Thoracic aorta (tissue), 2 donors: ENCODE measurements around the gene PPFIBP2. TPM values are rescaled to one million over a fixed set of nuclear protein-coding genes. Genes with fewer than 3 reads are reported as not detected.

ENCODE experiments used
- ATAC-seq: fragments of 150-250 bp; one replicate; pipeline ENCODE4 v1.8.0; 2017; ENCODE audit warnings: low read depth; ENCODE audit not compliant: insufficient number of reproducible peaks, low FRiP score
- DNase-seq: peaks from one replicate; pipeline ENCODE4 v3.0.0-alpha.2; 2020; ENCODE audit warnings: low spot score
- H3K27ac ChIP-seq, 2 donors: fragments of 200-600 bp; sonication (generic); 1 replicate in 1 of 2; 2 replicates in 1 of 2; pipeline ENCODE4 v1.5.1; 2016; ENCODE audit warnings: mild to moderate bottlenecking in 2 of 2, moderate library complexity in 2 of 2
- H3K27me3 ChIP-seq: fragments of 200-600 bp; sonication (generic); replicated peaks from 2 replicates; pipeline ENCODE4 v1.6.0; 2016; ENCODE audit warnings: mild to moderate bottlenecking; ENCODE audit not compliant: insufficient read depth
- H3K36me3 ChIP-seq: fragments of 200-600 bp; sonication (generic); one replicate; pipeline ENCODE4 v1.5.1; 2016
- H3K4me1 ChIP-seq, 2 donors: fragments of 200-600 bp; sonication (generic); 1 replicate in 1 of 2; 2 replicates in 1 of 2; pipeline versions ENCODE4 v1.5.1 to v1.6.0; 2016; ENCODE audit warnings: low read depth in 2 of 2, mild to moderate bottlenecking in 1 of 2; ENCODE audit not compliant: control insufficient read depth in 1 of 2
- H3K4me3 ChIP-seq: fragments of 200-600 bp; sonication (generic); 2 replicates; pipeline ENCODE4 v1.5.1; 2016; ENCODE audit warnings: mild to moderate bottlenecking
- H3K9me3 ChIP-seq: fragments of 200-600 bp; sonication (generic); 2 replicates; pipeline ENCODE4 v1.5.1; 2016
- CTCF ChIP-seq: fragments of 200-600 bp; sonication (generic); IDR thresholded peaks from one replicate; pipeline ENCODE4 v1.5.1; 2019; ENCODE audit warnings: antibody characterized with exemption
- total RNA-seq, 2 donors: library from RNA; depleted of rRNA; stranded (reverse); fragments of >200 nt; gene quantifications; one replicate each; pipeline versions ENCODE4 v1.1.0 to v1.2.3, GENCODE V29; 2016

PPFIBP2 gene
- total RNA-seq, 2 donors from 2014 or later = 43.5 to 48.9 TPM

GRCh38 chr11:7543302-7543701, 29.5 kb downstream of the PPFIBP2 start:
- TF ChIP-seq CTCF = no peak
- no peaks in the 10 kb centered on the region for H3K9me3 ChIP-seq
- no peak for ATAC-seq

GRCh38 chr11:7544021-7544420, 30.2 kb downstream of the PPFIBP2 start:
- DNase-seq = no peak
- H3K36me3 ChIP-seq = no peaks in the 10 kb centered on the region
- H3K27me3 ChIP-seq = no peaks in the 10 kb centered on the region
- H3K9me3 ChIP-seq = no peaks in the 10 kb centered on the region
- H3K4me1 ChIP-seq = no peaks in the 10 kb centered on the region
- ATAC-seq = no peak
- no peak overlapping the region for H3K4me3 ChIP-seq
- no peak for TF ChIP-seq CTCF
- H3K27ac ChIP-seq = no peak overlapping the region

More at GRCh38 chr11:7543302-7543701, 29.5 kb downstream of the PPFIBP2 start:
- H3K4me3 ChIP-seq = no peak overlapping the region
- H3K36me3 ChIP-seq = no peaks in the 10 kb centered on the region
- no peaks in the 10 kb centered on the region for H3K4me1 ChIP-seq
- H3K27me3 ChIP-seq = no peaks in the 10 kb centered on the region
- H3K27ac ChIP-seq = no peak overlapping the region
- DNase-seq = no peak

GRCh38 chr11:7545611-7546010, 31.8 kb downstream of the PPFIBP2 start:
- ATAC-seq = no peak

GRCh38 chr11:7546324-7546791, 32.6 kb downstream of the PPFIBP2 start:
- Histone ChIP-seq H3K36me3 (no peaks in the 10 kb centered on the region), H3K4me3 (no peak overlapping the region), H3K27me3 (no peaks in the 10 kb centered on the region), H3K9me3 (no peaks in the 10 kb centered on the region), H3K4me1 (no peaks in the 10 kb centered on the region), H3K27ac (no peak overlapping the region)
- no peak for TF ChIP-seq CTCF
- DNase-seq (no peak), ATAC-seq (no peak)

More at GRCh38 chr11:7545611-7546010, 31.8 kb downstream of the PPFIBP2 start:
- H3K9me3 ChIP-seq = no peaks in the 10 kb centered on the region
- no peak for TF ChIP-seq CTCF
- H3K27ac ChIP-seq = no peak overlapping the region
- DNase-seq = no peak
- no peak overlapping the region for H3K4me3 ChIP-seq
- no peaks in the 10 kb centered on the region for H3K27me3 ChIP-seq
- no peaks in the 10 kb centered on the region for H3K4me1 ChIP-seq
- H3K36me3 ChIP-seq = no peaks in the 10 kb centered on the region

GRCh38 chr11:7547687-7548086, 33.9 kb downstream of the PPFIBP2 start:
- DNase-seq (no peak), ATAC-seq (no peak)
- Histone ChIP-seq H3K27me3 (no peaks in the 10 kb centered on the region), H3K4me3 (no peak overlapping the region), H3K36me3 (no peaks in the 10 kb centered on the region), H3K4me1 (no peaks in the 10 kb centered on the region), H3K27ac (no peak overlapping the region), H3K9me3 (no peaks in the 10 kb centered on the region)
- TF ChIP-seq CTCF = no peak
